Measurements from ENCODE around the gene PLEKHA7.

PLEKHA7 gene

GRCh38 chr11:16784097-16784496 lies 230.1 kb downstream of the PLEKHA7 start:
- DNase-seq: no peak

- no peak for DNase-seq
These were observed 230.9 kb downstream of the PLEKHA7 start for GRCh38 chr11:16783321-16783801.

- no peak for DNase-seq
These were observed 232.0 kb downstream of the PLEKHA7 start for GRCh38 chr11:16781936-16782919.

GRCh38 chr11:16780698-16781550 lies 233.3 kb downstream of the PLEKHA7 start:
- no peak for DNase-seq

GRCh38 chr11:16780146-16780545 lies 234.1 kb downstream of the PLEKHA7 start:
- DNase-seq: no peak

- peak; percentile 20 to 28 for DNase-seq
These were observed 234.8 kb downstream of the PLEKHA7 start for GRCh38 chr11:16779436-16779835.

- no peak for DNase-seq
These were observed 235.3 kb downstream of the PLEKHA7 start for GRCh38 chr11:16778876-16779275.

GRCh38 chr11:16778286-16778685 lies 235.9 kb downstream of the PLEKHA7 start:
- DNase-seq: no peak

GRCh38 chr11:16777613-16777975 lies 236.6 kb downstream of the PLEKHA7 start:
- DNase-seq: no peak

GRCh38 chr11:16776711-16777612 lies 237.3 kb downstream of the PLEKHA7 start:
- DNase-seq: no peak

- no peak for DNase-seq
These were observed 238.5 kb downstream of the PLEKHA7 start for GRCh38 chr11:16775614-16776283.

GRCh38 chr11:16774936-16775613 lies 239.1 kb downstream of the PLEKHA7 start:
- DNase-seq: no peak

GRCh38 chr11:16773981-16774935 lies 240.0 kb downstream of the PLEKHA7 start:
- no peak for DNase-seq

GRCh38 chr11:16772141-16772512 lies 242.1 kb downstream of the PLEKHA7 start:
- DNase-seq: no peak

GRCh38 chr11:16771350-16772140 lies 242.7 kb downstream of the PLEKHA7 start:
- no peak for DNase-seq

- no peak for DNase-seq
These were observed 244.2 kb downstream of the PLEKHA7 start for GRCh38 chr11:16770016-16770415.

GRCh38 chr11:16769386-16769785 lies 244.8 kb downstream of the PLEKHA7 start:
- DNase-seq: no peak

- DNase-seq: no peak
These were observed 246.3 kb downstream of the PLEKHA7 start for GRCh38 chr11:16767957-16768356.

- DNase-seq: no peak
These were observed 247.1 kb downstream of the PLEKHA7 start for GRCh38 chr11:16767137-16767536.
